RKO (cell line): ENCODE measurements around the gene SLC40A1.

Experiments
- DNase-seq: peaks from one replicate; pipeline ENCODE4 v3.0.0-alpha.2; 2016; ENCODE audit warnings: low spot score

Gene SLC40A1

DNA sequence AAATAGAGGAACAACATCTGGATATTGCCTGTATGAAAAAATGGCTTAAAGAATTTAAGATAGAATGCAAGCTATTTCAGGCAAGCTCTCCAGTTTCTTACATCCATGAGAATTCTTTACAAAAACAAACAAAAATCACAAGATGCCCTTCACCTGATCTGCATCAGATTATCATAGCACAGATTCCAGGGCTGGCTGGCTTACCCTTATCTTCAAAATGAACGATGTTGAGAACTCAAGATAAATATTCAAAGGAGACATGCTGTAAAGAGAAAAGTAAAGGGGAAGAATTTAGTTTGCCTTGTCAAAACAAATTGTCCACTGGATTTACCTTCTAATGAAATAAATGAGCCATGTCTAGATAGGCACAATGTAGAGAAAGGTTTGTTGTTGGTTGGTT lies 18.7 kb upstream of the SLC40A1 start:
- DNase-seq: no peak

DNA sequence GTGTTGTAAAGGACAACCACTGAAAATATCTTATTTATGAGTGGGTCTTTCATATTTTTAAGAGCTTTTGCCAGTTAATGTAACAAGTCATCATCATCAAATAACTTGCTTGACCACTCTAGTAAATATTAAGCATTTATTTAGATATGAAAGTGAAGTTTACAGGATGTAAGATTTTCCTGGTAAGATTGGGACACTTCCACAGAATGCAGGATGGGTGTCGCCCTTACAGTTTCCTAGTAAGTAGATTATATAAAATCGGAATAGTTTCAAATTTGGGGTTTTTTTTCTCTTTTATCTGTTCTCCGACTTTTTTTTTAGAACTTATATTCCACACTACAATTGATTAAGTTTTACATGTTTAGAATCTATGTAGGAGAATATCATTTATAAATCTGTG lies 14.8 kb upstream of the SLC40A1 start:
- no peak for DNase-seq

- no peak for DNase-seq
These were observed 13.7 kb upstream of the SLC40A1 start for GRCh38 chr2:189594305-189594704.

GRCh38 chr2:189593115-189593514 lies 12.5 kb upstream of the SLC40A1 start:
- DNase-seq: no peak

GRCh38 chr2:189592353-189592984 lies 11.9 kb upstream of the SLC40A1 start:
- DNase-seq: no peak

DNA sequence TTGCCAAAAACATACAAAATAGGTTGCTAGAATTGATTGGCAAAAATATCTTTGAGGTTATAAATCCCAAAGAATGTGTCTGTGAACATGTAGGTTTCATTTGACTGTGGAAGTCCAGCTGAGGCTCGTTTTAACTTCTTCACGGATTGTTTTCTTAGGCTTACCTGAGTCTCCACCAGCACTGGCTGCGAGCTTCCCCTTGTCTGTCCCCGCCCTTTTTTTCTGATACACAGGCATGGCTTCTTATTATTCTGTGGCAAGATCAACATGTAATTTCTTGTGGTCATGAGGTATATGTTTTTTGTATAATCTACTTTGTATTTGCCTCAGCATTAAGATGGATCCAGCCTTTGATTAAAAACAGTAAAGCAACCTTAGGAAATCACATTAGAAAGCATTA lies 7.2 kb upstream of the SLC40A1 start:
- DNase-seq: no peak

DNA sequence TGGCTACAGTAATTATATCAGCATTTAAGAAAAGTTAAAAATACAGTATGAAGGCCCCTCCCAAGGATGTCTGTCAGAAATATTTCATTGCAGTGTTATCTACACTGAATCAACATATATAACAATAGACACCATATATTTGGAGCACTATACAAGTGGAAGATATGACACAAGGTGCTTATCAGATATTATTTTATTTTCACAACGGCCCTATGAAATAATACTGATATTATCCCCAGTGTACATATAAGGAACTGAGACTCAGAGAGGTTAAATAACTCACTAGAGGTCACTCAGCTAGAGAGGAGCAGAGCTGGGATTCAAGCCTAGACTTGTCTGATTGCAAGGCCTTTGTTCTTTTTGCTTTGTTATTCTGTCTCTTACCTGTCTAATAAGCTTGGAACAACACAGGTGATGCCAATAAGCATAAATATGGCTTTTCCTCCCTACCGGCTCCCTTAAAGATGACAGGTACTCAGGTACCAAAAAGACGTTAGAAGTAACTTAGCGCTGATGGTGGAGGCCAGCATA lies 4.7 kb upstream of the SLC40A1 start:
- no peak for DNase-seq

GRCh38 chr2:189584686-189585085 lies 4.1 kb upstream of the SLC40A1 start:
- no peak for DNase-seq

DNA sequence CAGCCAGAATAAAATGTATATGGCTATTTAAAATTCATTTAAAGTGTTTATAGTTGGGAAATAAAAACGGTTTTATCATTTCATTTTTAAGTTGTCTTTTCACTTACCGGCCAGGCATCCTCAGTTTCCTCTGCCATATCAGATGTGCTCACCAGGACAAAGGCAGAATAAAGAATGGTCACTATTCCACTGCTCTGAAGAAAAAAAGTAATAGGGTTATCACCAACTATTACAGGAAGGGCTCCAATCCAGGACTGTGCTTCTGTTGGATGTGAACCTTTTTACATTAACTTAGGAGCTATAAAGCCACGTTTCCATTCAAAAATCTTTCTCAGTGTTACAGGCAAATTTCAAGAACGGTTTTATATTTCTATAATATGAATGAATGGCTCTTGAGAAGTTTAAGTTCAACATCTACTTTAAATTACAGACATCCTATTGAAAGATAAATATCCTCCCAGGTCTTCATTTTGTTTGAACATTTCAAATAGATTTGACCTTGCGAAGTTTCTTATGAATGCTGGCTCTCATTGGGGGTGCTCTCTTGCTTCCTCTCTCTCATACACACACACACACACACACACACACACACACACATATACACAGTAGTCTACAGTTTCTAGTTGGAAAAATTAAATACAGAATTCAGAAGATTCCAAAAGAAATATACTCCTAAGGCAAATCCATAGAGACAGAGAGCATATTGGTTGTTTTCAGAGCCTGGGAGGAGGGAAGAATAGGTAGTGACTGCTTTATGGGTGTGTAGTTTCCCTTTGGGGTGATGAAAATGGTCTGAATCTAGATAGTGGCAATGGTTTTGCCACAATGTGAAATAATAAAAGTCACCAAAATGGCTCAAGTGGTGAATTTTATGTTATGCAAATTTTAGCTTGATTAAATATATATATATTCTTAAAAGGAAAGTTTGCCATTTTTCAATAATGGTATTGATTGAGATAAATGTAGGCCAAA lies 2.9 kb upstream of the SLC40A1 start:
- no peak for DNase-seq

- no peak for DNase-seq
These were observed 2.2 kb upstream of the SLC40A1 start for GRCh38 chr2:189582809-189583192.

DNA sequence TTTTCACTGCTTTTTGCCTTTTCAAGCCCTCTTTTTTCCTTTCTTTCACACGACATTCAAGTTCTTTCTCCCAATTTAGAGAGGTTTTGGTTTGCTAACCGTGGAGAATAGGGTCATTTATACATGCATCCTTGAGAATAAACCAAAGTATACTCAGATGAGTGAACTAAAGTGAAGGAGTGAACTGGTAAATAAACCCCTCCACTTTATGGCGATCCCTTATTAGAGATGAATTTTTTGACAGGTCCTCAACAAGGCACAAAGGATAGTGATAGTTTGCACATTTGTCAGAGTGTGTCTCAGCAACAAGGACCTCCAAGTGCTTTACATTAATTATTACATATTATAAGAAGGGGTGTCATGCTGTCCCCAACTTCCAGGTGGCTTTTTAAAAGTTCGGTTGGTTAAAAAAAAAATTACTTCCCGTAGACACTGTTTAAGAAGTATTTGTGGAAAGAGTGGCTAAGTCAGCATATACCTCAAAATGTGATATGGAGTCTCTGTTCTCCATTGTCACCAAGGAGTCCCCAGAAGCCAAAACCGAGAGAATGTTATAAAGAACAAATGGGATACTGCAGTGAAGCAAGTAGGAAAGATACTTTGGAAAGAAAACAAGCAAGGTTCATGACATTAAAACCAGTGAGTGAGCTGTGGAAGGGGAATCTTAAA lies 1.7 kb upstream of the SLC40A1 start:
- no peak for DNase-seq

- DNase-seq: no peak
These were observed 961 bp upstream of the SLC40A1 start for GRCh38 chr2:189581354-189582139.

- no peak for DNase-seq
These were observed 340 bp downstream of the SLC40A1 start for GRCh38 chr2:189580241-189580651.

DNA sequence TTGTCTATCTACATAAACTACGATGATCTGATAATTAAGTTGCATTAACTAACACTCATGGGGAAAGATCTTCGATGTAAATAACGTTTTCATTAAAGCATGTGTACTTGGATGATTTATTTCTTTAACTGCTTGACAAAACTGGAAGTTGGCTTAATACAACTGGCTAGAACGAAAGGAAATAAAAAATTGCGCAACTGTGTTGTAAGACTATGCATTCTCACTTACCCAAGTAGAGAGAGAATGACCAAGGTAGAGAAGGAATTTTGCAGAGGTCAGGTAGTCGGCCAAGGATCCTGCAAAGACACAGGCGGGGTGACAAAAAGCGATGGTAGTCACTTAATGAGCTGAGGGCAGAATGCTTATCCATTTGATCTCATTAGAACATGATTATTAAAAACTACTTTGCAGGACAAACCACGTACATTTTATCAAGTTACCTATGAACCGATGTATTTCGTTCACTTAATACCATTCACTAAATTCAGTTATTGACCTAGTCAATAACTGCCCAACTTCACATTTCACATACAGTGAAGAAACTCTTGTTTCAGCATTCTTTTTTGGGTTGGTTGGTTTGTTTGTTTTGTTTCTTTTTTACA lies 900 bp downstream of the SLC40A1 start:
- no peak for DNase-seq

DNA sequence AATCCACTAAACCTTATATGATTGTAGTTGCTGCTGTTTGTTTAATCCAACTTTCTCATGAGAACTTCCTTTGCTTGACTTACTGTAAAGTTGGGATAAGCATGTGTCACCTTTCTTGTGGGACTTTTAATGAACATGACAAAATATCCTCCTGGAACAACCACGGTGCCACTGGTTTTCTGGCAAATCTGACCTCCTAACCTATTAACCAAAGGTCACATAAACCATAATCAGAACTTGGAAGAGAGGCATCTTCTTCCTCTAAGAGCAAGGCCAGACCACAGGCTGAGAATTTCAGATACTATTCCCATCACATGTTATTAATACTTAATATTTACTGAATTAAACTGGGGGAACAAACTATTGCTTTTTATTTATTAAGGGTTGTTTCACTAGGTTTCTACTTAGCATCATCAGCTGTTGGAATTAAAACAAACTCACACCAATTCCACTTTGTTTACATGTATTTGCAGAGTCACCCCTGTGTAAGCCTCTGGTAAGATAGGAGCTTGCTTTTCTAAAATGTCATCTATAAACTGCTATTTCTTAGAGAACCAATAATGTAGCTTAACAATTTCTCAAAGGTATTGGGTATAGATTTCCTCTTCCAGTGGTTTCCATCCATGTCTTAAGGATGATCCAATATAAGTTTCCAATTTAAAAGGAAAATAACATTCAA lies 2.2 kb downstream of the SLC40A1 start:
- no peak for DNase-seq

- no peak for DNase-seq
These were observed 3.5 kb downstream of the SLC40A1 start for GRCh38 chr2:189577121-189577520.

DNA sequence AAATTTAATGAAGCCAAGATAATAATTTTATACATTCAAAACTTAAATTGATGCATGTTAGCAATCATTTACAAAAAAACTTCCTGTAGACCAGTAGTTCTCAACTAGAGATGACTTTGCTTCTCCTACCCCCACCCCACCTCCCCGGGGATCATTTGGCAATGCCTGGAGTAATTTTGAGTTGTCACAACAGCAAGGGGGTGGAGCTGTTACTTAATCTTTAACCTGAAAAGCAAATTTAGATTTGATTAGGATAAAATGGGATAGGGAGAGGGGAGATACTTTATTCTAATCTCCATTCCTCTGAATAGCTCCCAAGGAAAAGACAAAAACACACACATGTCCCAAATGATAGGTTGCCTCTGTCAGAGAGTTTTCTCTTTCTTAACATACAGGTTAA lies 4.2 kb downstream of the SLC40A1 start:
- no peak for DNase-seq

DNA sequence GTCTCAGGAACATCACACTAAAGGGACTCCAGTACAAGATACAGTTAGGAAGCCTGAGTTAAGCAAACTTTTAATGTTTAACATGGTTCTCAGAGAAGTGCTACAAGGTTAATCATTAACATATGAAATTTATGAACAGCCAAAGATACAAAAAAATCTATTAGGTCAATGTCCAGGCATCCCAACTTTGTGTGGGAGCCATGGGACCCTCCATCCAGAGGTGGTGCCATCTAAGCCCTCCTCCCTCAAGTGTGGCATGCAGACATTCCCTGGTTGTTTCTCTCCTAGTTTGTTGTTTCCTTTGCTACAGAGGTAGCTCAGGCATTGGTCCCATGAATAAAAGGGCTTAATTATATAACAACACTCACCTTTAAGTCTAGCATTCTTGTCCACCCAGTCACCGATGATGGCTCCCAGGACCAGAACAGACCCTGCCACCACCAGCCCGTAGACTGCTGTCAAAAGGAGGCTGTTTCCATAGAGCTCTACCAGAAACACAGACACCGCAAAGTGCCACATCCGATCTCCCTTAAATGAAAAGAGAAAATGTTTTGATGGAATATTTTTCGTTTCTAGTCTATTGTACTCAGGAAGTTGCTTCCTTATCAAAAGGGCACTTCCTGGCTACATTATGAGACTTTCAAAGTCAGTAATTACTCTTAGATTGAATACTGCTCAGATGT lies 5.7 kb downstream of the SLC40A1 start:
- DNase-seq: no peak

- DNase-seq: no peak
These were observed 10.0 kb downstream of the SLC40A1 start for GRCh38 chr2:189570570-189571031.

- DNase-seq: no peak
These were observed 11.2 kb downstream of the SLC40A1 start for GRCh38 chr2:189569295-189569910.
